T-cell (primary cell): Measurements from ENCODE around the gene TIMP3. TPM values are rescaled to one million over a fixed set of nuclear protein-coding genes. Genes with fewer than 3 reads are reported as not detected.

Source experiments
- ATAC-seq, 4 experiments: fragments of 200-7000 bp in 3 of 4; fragments of 150-1000 bp in 1 of 4; cut with Tn5 transposase; replicated peaks in 1 of 4; 1 replicate in 3 of 4; 2 replicates in 1 of 4; pipeline ENCODE4 v1.10.0; 2021; ENCODE audit warnings: moderate library complexity in 3 of 4, mild to moderate bottlenecking in 2 of 4, moderate number of reproducible peaks in 1 of 4
- CTCF ChIA-PET, 2 donors: fragments of 300-600 bp; sonication (Branson Sonifier 250); formaldehyde crosslinking; loops; one replicate each; lab custom pipeline; 2022; ENCODE audit warnings: antibody characterized with exemption in 2 of 2; lab: Charles Lee
- POLR2A ChIA-PET, 2 donors: fragments of 300-600 bp; sonication (Branson Sonifier 250); formaldehyde crosslinking; loops; one replicate each; lab custom pipeline; 2022; ENCODE audit warnings: antibody characterized with exemption in 2 of 2; lab: Charles Lee
- DNase-seq, 35 experiments: peaks; one replicate each; pipeline versions ENCODE4 v3.0.0 to v3.0.0-alpha.2; 2013 to 2023
- H3K27ac ChIP-seq: one replicate; pipeline ENCODE4 v1.5.1; 2013; ENCODE audit warnings: low read length
- H3K27me3 ChIP-seq, 2 experiments: replicated peaks in 1 of 2; 1 replicate in 1 of 2; 2 replicates in 1 of 2; pipeline versions ENCODE4 v1.6.1 to v1.7.0; 2013; ENCODE audit warnings: low read length in 1 of 2, mixed read lengths in 1 of 2; ENCODE audit not compliant: control insufficient read depth in 2 of 2, insufficient read depth in 2 of 2; ENCODE audit errors: extremely low read depth in 1 of 2
- H3K36me3 ChIP-seq, 2 donors: 1 replicate in 1 of 2; 2 replicates in 1 of 2; pipeline versions ENCODE4 v1.6.1 to v1.7.0; 2013; ENCODE audit warnings: low read length in 1 of 2; ENCODE audit not compliant: control insufficient read depth in 2 of 2, insufficient read depth in 1 of 2; ENCODE audit errors: extremely low read depth in 1 of 2
- H3K4me1 ChIP-seq, 2 experiments: 1 replicate in 1 of 2; 2 replicates in 1 of 2; pipeline versions ENCODE4 v1.6.1 to v1.7.0; 2013; ENCODE audit warnings: low read length in 2 of 2, mixed read lengths in 1 of 2; ENCODE audit not compliant: insufficient read depth in 2 of 2, control insufficient read depth in 1 of 2; ENCODE audit errors: extremely low read depth in 1 of 2
- H3K4me3 ChIP-seq, 2 donors: 1 replicate in 1 of 2; 2 replicates in 1 of 2; pipeline versions ENCODE4 v1.5.1 to v1.7.0; 2013; ENCODE audit warnings: mild to moderate bottlenecking in 2 of 2, low read length in 1 of 2, moderate library complexity in 1 of 2; ENCODE audit not compliant: control insufficient read depth in 1 of 2; ENCODE audit errors: extremely low read depth in 1 of 2
- H3K9me3 ChIP-seq: 2 replicates; pipeline ENCODE4 v1.7.0; 2013
- H3K27ac Mint-ChIP-seq, 2 donors: one replicate each; pipeline ENCODE4 v1.8.0; 2020 to 2021; ENCODE audit warnings: mild to moderate bottlenecking in 2 of 2, mixed read lengths in 2 of 2
- H3K27me3 Mint-ChIP-seq, 2 donors: one replicate each; pipeline ENCODE4 v1.8.0; 2021 to 2022; ENCODE audit warnings: mixed read lengths in 2 of 2
- H3K36me3 Mint-ChIP-seq: one replicate; pipeline ENCODE4 v1.8.0; 2021; ENCODE audit warnings: mixed read lengths
- H3K4me1 Mint-ChIP-seq, 3 donors: one replicate each; pipeline ENCODE4 v1.8.0; 2020 to 2022; ENCODE audit warnings: mixed read lengths in 3 of 3, mild to moderate bottlenecking in 1 of 3
- H3K4me3 Mint-ChIP-seq, 3 donors: one replicate each; pipeline ENCODE4 v1.8.0; 2020 to 2022; ENCODE audit warnings: mild to moderate bottlenecking in 3 of 3, mixed read lengths in 3 of 3, moderate library complexity in 3 of 3
- H3K9me3 Mint-ChIP-seq, 3 donors: one replicate each; pipeline ENCODE4 v1.8.0; 2020 to 2022; ENCODE audit warnings: mixed read lengths in 3 of 3
- WGBS: methylation state at CpG from one replicate; pipeline ENCODE4 v1.1.5; 2013; ENCODE audit warnings: missing lambda C conversion rate; ENCODE audit not compliant: insufficient coverage; 5-methylcytosine and 5-hydroxymethylcytosine counted together
- total RNA-seq, 35 experiments: library from RNA in 6 of 35; stranded (reverse) in 6 of 35; fragments of 120-200 nt in 1 of 35; gene quantifications; one replicate each; pipeline versions ENCODE4 v1.2.1 to v1.2.4 and lab custom pipeline; 2013 to 2026

The TIMP3 gene
- total RNA-seq, 5 donors from 2014 or later (not counting 1 experiment from before 2014, with no cell fraction given), result 0.07 to 1.7 (median 1.1) TPM

DNA sequence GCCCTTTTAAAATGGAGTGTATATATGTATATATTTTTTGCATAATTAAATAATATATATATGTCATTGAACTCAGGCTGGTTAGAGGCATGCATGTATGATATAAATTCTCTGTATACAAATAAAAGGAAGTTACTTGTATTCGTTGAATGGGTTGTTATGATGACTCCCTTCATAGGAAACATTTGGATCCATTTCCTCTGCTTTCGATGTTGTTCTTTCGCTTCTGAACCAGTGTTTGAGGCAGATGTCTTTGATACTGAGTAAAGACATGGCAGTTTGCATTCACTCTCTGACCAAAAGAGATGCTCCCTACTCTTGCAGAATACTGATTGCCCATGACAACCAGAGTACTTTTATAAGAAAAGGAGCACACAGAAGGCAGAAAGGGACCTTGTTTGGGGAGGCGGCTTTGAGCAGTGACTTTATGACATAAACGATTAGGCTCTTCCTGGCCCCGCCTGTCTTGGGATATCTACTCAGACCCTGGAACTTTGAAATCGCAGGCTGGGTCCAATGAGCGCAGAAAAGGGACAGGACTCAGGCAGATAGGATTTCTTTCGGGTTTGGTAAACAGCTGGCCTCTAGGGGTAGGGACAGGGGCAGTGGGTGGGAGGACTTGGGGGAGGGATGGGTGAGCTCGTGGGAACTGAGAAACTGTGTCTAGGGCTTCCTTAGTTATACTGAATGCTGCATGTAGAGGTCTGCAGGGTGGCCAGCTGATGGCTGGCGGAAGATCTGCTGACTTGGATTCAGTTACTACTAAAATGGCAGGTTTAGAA is 23.2 kb downstream of the TIMP3 start:
- Histone ChIP-seq H3K36me3 (no peaks in the 10 kb centered on the region), H3K27ac (no peak overlapping the region), H3K27me3 (peaks cover 0 to 11% of the 10 kb centered on the region in 2 experiments), H3K9me3 (no peaks in the 10 kb centered on the region), H3K4me3 (no peak overlapping the region), H3K4me1 (no peaks in the 10 kb centered on the region)
- Mint-ChIP-seq H3K27ac (no peak overlapping the region), H3K4me3 (no peak overlapping the region), H3K9me3 (no peaks in the 10 kb centered on the region), H3K27me3 (no peaks in the 10 kb centered on the region), H3K36me3 (no peaks in the 10 kb centered on the region), H3K4me1 (no peaks in the 10 kb centered on the region)
- DNase-seq (no peak), ATAC-seq (no peak)
- POLR2A ChIA-PET, result no interaction called here
- WGBS, result 83% methylated on average over 8 of the region's 11 CpGs
- CTCF ChIA-PET, result interaction anchor here in 1 of 2 donors (0.6 kb wide), 1 partner anchor 9 kb away, joined by 4 read pairs; no protein-coding TSS in a partner anchor

DNA sequence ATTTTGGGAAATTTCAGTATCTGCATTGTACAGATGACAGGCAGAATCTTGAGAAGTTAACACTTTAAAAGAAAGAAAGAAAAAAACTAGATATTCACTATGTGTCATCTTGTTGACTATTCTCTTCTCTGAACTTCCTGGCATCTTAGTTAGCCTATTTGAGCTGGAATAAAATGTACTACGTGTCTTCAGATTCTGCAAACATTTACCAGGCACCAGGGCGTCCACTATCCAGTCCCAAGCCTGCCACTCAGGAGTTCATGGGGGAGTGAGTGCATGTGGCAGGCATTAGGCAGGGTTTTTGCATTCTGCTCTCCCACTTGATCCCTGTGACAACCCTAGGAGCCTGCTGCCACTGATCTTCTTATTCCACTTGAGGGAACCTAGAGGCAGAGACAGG is 25.0 kb downstream of the TIMP3 start:
- no peaks in the 10 kb centered on the region for H3K36me3 ChIP-seq
- H3K27ac ChIP-seq, result no peak overlapping the region
- ChIA-PET CTCF (no interaction called here), POLR2A (no interaction called here)
- WGBS, result no CpG with 5 or more reads among the region's 2 CpGs
- Mint-ChIP-seq H3K9me3 (no peaks in the 10 kb centered on the region), H3K36me3 (no peaks in the 10 kb centered on the region), H3K27ac (no peak overlapping the region), H3K4me3 (no peak overlapping the region), H3K27me3 (no peaks in the 10 kb centered on the region), H3K4me1 (peaks cover 3 to 8% (median 7%) of the 10 kb centered on the region in 3 donors)
- ATAC-seq, result no peak
- DNase-seq, result no peak
- H3K4me1 ChIP-seq, result no peaks in the 10 kb centered on the region
- H3K4me3 ChIP-seq, result no peak overlapping the region
- peaks cover 0 to 8% of the 10 kb centered on the region in 2 experiments for H3K27me3 ChIP-seq
- no peaks in the 10 kb centered on the region for H3K9me3 ChIP-seq

DNA sequence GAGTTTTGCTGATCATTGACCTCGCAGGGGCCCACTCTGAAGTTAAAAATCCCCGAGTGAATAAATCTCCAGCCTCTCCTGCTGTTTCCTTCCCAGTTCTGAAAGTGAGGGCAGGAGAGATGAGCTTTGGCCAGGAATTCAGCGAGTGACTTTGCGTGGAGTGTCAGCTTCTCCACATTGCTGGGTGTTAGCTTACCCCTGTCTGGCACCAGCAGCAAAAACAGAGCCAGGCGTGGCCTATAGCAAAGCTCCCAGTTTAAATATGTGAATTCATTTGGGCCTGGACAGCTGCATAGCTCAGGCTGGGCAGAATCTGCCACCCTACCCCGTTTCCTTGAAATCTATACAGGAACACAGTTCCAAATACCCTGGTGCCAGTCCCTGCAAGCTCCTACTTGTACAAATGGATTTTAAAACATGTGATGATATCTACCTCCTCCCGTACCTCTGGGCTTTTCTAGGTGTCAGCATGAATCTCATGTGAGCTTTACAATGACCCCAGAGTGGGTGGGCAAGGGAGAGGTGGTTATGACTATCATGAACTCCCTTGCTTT is 25.6 kb downstream of the TIMP3 start:
- Histone ChIP-seq H3K36me3 (no peaks in the 10 kb centered on the region), H3K27ac (no peak overlapping the region), H3K9me3 (no peaks in the 10 kb centered on the region), H3K4me1 (no peaks in the 10 kb centered on the region), H3K27me3 (peaks cover 0 to 7% of the 10 kb centered on the region in 2 experiments), H3K4me3 (no peak overlapping the region)
- no peak overlapping the region for H3K27ac Mint-ChIP-seq
- ChIA-PET CTCF (no interaction called here), POLR2A (no interaction called here)
- H3K4me3 Mint-ChIP-seq, result no peak overlapping the region
- no peaks in the 10 kb centered on the region for H3K27me3 Mint-ChIP-seq
- H3K9me3 Mint-ChIP-seq, result no peaks in the 10 kb centered on the region
- H3K4me1 Mint-ChIP-seq, result peaks cover 9 to 14% (median 13%) of the 10 kb centered on the region in 3 donors
- no peak for ATAC-seq
- 73% methylated on average over 3 of the region's 7 CpGs for WGBS
- H3K36me3 Mint-ChIP-seq, result no peaks in the 10 kb centered on the region
- no peak for DNase-seq

DNA sequence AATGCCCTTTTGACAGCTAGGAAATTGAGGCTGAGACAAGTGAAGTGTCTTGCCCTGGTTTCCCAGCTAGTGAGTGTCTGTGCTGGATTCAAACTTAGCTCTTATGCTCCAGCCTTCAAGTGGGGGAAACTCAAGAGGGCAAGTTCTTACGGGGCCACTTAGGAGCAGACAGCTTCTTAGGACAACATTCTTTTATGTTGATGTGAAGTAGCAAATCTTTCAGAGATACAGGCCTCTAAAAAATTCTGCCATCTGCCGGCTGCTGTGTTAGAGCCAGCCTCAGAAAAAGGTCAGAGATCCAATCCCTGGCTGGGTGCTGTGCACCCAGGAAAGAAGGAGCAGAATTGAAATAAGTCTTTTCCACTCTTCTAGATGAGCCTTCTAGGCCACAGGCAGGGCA is 26.6 kb downstream of the TIMP3 start:
- POLR2A ChIA-PET, result no interaction called here
- Mint-ChIP-seq H3K27me3 (no peaks in the 10 kb centered on the region), H3K27ac (no peak overlapping the region), H3K36me3 (no peaks in the 10 kb centered on the region), H3K4me1 (peaks cover 12 to 16% (median 14%) of the 10 kb centered on the region in 3 donors), H3K9me3 (no peaks in the 10 kb centered on the region), H3K4me3 (no peak overlapping the region)
- no peak overlapping the region for H3K4me3 ChIP-seq
- H3K36me3 ChIP-seq, result no peaks in the 10 kb centered on the region
- 100% methylated on average over 1 of the region's 2 CpGs for WGBS
- H3K27me3 ChIP-seq, result peaks cover 0 to 5% of the 10 kb centered on the region in 2 experiments
- no peak for DNase-seq
- H3K27ac ChIP-seq, result no peak overlapping the region
- no peaks in the 10 kb centered on the region for H3K9me3 ChIP-seq
- ATAC-seq, result no peak
- H3K4me1 ChIP-seq, result no peaks in the 10 kb centered on the region
- CTCF ChIA-PET, result no interaction called here

DNA sequence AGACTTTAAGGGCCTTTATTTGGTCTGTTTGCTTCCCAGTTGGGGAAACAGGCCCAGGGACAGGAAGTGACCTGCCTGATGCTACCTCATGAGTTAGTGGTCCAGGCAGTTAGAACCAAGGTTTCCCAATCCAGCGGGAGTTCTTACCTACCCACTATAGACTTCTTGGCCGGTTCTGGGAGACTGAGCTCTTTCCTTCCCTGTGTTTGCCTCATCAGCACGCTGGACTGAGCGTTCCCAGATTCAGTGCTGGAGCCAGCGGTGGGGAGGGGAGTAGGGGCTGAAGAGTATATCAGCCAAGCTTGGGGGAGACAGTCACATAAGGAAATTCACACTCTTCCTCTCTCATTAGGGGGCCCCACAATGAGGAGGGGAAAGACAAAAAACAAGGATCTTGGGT is 27.1 kb downstream of the TIMP3 start:
- Histone ChIP-seq H3K9me3 (no peaks in the 10 kb centered on the region), H3K36me3 (no peaks in the 10 kb centered on the region), H3K4me3 (no peak overlapping the region), H3K27me3 (peaks cover 0 to under 1% of the 10 kb centered on the region in 2 experiments), H3K4me1 (no peaks in the 10 kb centered on the region), H3K27ac (no peak overlapping the region)
- ATAC-seq (no peak), DNase-seq (no peak)
- CTCF ChIA-PET, result no interaction called here
- H3K36me3 Mint-ChIP-seq, result no peaks in the 10 kb centered on the region
- H3K4me3 Mint-ChIP-seq, result no peak overlapping the region
- H3K27ac Mint-ChIP-seq, result no peak overlapping the region
- WGBS, result no CpG with 5 or more reads among the region's 5 CpGs
- no peaks in the 10 kb centered on the region for H3K9me3 Mint-ChIP-seq
- no peaks in the 10 kb centered on the region for H3K27me3 Mint-ChIP-seq
- H3K4me1 Mint-ChIP-seq, result peaks cover 12 to 16% (median 14%) of the 10 kb centered on the region in 3 donors
- POLR2A ChIA-PET, result no interaction called here

DNA sequence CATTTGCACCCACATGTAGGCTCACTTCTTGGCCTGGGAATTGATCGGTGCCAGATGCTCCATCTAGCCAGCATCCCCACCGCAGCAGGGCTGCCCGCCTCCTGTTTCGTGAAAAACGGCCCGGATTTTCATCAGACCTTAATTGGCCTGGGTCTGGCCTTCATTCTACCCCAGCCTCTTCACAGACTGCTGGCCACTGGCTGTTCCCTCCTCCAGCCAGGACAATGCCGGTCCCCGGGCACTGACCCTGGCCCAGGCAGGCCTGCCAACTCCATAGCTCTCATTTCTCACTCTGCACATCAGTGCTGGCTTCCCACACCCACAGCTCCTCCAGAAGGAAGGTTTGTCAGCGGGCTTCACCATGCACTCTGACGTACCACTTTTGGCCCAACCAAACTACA is 27.9 kb downstream of the TIMP3 start:
- 94% methylated on average over 9 of the region's 10 CpGs for WGBS
- no peak overlapping the region for H3K27ac Mint-ChIP-seq
- Histone ChIP-seq H3K9me3 (no peaks in the 10 kb centered on the region), H3K27ac (no peak overlapping the region), H3K4me1 (no peaks in the 10 kb centered on the region), H3K27me3 (peaks cover 0 to 2% of the 10 kb centered on the region in 2 experiments), H3K4me3 (no peak overlapping the region), H3K36me3 (no peaks in the 10 kb centered on the region)
- H3K36me3 Mint-ChIP-seq, result no peaks in the 10 kb centered on the region
- POLR2A ChIA-PET, result no interaction called here
- no peak for DNase-seq
- H3K4me3 Mint-ChIP-seq, result no peak overlapping the region
- CTCF ChIA-PET, result interaction anchor here in 1 of 2 donors (0.5 kb wide), 1 partner anchor 186 kb away, joined by 5 read pairs; no protein-coding TSS in a partner anchor
- ATAC-seq, result no peak
- H3K9me3 Mint-ChIP-seq, result no peaks in the 10 kb centered on the region
- H3K4me1 Mint-ChIP-seq, result peaks cover 12 to 16% (median 14%) of the 10 kb centered on the region in 3 donors
- no peaks in the 10 kb centered on the region for H3K27me3 Mint-ChIP-seq
